Ureter (tissue), 1 donor: ENCODE results near the gene ADRM1. TPM values are rescaled to one million over a fixed set of nuclear protein-coding genes. Genes with fewer than 3 reads are reported as not detected.

Source experiments
- DNase-seq: peaks from one replicate; pipeline ENCODE4 v3.0.0-alpha.2; 2020; ENCODE audit warnings: low spot score
- total RNA-seq: library from RNA; stranded (reverse); gene quantifications from one replicate; pipeline ENCODE4 v1.2.4, GENCODE V29; 2023
- donor health status: DM: yes; HTN: yes; CAD: no.

Gene ADRM1
- total RNA-seq, 1 donor from 2014 or later: 72.6 TPM

- no peak for DNase-seq
Measured at GRCh38 chr20:62297449-62298227, 5.2 kb upstream of the ADRM1 start.

- no peak for DNase-seq
Measured at GRCh38 chr20:62298577-62299249, 4.1 kb upstream of the ADRM1 start.

- DNase-seq: no peak
Measured at GRCh38 chr20:62299666-62300236, 3.0 kb upstream of the ADRM1 start.

- no peak for DNase-seq
Measured at GRCh38 chr20:62300319-62300718, 2.5 kb upstream of the ADRM1 start.

DNA sequence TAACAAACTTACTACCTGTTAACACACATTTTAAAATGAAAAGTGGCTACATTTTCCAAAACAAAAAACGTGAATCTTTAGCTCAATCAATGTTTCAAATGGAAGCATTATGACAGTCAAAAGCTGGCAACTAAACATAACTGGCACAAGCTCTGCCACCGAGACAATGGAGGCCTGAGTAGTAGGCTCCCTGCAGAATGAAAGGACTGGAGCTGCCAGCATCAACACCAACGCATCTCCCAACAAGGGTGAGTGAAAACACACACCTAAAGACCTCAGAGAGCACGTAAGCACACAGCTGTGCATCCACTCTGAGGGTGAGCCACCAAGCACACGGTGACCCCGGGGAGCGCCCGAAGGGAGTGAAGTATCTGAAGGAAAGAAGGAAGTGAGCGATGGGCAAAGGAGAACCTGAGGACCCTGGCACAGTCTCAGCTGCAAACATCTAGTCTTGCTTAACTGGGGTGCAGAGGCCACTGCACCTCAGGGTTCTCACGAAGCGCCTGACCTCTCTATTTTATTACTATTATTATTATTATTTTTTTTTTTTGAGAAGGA, 1.6 kb upstream of the ADRM1 start:
- no peak for DNase-seq

DNA sequence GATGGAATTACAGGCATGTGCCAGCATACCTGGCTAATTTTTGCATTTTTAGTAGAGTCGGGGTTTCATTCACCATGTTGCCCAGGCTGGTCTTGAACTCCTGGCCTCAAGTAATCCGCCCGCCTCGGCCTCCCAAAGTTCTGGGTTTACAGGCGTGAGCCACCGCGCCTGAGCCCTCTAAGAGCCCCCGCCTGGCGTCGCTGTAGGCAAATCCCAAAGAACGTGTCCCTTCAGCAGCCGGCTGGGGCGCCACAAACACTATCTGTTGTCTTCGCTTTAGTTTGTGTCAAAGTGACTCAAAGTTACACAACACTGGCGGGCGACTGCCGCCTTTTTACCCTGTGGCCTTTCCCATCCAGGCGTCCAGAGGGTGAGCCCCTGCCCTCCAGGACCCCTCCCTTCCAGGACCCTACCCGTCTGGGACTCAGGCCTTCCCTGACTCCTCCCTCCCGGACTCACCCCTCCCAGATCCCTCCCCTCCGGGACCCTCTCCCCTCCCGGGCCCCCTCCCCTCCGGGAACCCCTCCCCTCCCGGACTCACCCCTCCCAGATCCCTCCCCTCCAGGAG, 940 bp upstream of the ADRM1 start:
- DNase-seq: peak; percentile 94

GRCh38 chr20:62303062-62303339, 204 bp downstream of the ADRM1 start:
- DNase-seq: no peak

DNA sequence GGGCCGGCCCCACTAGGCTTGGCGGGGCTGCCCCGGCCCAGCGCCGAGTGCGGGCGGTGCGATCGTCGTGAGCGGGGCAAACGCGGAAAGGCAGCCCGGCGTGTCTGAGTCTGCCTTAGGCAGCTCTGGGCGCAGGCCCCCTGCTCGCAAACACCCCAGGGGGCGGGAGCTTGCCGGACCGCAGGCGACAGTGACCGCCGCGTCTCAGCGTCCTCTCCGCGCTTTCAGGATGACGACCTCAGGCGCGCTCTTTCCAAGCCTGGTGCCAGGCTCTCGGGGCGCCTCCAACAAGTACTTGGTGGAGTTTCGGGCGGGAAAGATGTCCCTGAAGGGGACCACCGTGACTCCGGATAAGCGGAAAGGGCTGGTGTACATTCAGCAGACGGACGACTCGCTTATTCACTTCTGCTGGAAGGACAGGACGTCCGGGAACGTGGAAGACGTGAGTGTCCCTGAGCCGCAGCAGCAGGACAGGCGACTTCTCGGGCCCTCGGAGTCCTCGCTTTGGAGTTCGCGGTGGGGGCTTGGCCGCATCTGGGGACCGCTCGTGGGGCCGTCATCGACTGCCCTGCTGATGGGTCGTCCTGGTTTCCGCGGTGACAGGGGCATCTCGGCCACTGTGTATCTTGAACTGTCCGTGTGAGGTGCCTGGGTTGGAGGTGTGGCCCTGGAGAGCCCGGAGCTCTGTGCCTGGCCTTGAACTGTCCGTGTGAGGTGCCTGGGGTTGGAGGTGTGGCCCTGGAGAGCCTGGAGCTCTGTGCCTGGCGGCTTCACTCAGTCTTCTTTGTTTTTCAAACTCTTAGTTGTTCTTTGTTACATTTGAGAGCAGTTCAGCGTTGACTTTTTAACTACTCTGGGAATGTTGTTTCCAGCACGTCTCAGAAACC, 786 bp downstream of the ADRM1 start:
- DNase-seq: no peak

GRCh38 chr20:62304331-62305148, 1.7 kb downstream of the ADRM1 start:
- DNase-seq: no peak

GRCh38 chr20:62305149-62305764, 2.5 kb downstream of the ADRM1 start:
- no peak for DNase-seq

DNA sequence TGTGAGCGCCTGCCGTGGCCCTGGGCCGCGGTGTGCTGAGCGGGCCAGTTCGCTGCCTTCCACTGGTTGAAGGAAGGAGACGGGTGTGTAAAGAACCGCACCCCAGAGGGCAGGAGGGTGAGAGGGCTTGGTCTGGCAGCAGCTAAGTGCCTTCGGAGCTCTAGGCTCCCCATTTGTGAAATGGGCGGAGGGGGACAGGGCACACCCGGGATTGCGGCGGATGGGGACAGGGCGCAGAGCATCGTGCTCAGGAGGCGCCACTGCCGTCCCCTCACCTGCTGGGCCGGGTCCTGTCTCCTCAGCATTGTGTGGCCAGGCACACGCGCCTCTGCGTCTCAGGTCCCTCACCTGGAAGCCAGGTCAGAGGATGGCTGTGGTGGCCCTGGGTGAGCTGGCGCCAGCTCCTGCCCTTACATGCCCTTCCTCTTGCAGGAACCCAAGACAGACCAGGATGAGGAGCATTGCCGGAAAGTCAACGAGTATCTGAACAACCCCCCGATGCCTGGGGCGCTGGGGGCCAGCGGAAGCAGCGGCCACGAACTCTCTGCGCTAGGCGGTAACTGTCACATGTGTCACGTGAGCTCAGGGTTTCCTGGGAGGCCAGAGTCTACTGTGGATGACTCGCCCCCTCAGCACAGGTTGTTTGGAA, 3.1 kb downstream of the ADRM1 start:
- no peak for DNase-seq

DNA sequence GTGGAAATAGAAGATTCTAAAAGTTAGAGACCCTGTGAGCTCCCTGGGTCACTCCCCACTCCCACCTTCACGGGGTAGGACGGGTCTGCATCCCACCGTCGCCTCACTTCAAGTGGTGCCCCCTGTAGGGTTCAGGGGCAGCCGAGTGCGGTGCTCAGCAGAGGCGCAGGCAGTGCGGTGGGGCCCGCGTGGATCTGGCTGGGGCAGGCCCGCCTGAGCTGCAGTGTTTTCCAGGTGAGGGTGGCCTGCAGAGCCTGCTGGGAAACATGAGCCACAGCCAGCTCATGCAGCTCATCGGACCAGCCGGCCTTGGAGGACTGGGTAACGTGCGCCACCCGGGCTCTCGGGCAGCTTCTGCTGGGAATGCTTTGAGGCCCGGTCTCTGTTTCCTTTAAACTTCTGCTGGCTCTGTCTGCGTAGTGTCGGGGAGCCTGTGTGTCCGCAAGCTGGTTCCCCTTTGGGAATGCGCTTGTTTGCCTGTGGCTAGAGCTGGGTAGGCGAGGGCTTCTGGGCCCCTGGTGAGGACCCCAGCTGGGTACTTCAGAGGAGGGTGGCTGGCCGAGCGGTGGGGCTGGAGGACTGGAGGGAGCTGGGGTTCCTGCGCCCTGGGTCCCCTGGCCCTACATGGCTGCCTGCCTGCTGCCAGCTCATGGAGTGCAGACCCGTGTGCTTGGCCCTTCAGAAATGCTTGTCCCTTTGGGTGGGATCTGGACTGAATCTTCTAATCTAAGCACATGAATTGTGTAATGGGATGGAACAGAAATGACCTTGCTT, 3.8 kb downstream of the ADRM1 start:
- no peak for DNase-seq

DNA sequence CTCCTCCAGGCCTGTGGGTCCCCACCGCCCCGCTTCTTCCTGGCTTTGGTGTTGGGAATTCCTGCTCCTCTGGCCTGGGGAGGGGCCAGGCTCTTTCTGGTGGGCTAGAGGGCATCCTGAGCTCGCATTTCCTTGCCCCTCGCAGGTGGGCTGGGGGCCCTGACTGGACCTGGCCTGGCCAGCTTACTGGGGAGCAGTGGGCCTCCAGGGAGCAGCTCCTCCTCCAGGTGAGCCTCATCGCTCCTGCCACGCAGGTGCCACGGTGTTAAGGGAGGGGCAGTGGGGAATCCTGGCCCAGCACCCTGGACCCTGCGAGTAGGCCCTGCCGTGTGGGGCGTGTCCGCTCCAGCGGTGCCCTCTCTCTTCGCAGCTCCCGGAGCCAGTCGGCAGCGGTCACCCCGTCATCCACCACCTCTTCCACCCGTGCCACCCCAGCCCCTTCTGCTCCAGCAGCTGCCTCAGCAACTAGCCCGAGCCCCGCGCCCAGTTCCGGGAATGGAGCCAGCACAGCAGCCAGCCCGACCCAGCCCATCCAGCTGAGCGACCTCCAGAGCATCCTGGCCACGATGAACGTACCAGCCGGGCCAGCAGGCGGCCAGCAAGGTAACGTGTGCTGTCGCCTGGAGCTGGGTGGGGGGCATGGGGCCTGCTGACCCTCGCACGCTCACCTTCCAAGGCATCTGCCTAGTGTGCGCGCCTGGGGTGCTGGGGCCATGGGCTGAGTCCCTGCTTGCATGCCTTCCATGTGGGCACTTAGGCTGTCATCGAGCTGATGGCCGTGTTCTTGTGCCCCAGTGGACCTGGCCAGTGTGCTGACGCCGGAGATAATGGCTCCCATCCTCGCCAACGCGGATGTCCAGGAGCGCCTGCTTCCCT, 4.7 kb downstream of the ADRM1 start:
- no peak for DNase-seq

DNA sequence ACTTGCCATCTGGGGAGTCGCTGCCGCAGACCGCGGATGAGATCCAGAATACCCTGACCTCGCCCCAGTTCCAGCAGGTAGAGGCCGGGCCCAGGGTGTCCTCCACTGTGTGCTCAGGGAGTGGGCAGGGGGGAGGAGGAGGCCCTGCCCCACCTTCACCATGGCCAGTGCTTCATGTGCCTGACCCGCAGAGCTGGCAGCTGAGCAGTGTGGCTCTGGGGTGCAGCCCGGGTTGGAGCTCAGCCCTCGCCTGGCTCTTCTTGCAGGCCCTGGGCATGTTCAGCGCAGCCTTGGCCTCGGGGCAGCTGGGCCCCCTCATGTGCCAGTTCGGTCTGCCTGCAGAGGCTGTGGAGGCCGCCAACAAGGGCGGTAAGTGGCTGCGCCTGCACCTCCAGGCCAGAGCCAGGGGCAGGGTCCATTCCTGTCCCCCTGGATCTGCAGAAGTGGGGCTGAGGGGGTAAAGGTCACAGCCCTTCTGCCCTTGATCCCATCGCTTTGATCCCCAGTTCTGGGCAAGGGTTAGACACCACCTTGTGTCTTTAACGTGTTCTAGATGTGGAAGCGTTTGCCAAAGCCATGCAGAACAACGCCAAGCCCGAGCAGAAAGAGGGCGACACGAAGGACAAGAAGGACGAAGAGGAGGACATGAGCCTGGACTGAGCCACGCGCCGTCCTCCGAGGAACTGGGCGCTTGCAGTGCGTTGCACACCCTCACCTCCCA, 5.5 kb downstream of the ADRM1 start:
- no peak for DNase-seq

DNA sequence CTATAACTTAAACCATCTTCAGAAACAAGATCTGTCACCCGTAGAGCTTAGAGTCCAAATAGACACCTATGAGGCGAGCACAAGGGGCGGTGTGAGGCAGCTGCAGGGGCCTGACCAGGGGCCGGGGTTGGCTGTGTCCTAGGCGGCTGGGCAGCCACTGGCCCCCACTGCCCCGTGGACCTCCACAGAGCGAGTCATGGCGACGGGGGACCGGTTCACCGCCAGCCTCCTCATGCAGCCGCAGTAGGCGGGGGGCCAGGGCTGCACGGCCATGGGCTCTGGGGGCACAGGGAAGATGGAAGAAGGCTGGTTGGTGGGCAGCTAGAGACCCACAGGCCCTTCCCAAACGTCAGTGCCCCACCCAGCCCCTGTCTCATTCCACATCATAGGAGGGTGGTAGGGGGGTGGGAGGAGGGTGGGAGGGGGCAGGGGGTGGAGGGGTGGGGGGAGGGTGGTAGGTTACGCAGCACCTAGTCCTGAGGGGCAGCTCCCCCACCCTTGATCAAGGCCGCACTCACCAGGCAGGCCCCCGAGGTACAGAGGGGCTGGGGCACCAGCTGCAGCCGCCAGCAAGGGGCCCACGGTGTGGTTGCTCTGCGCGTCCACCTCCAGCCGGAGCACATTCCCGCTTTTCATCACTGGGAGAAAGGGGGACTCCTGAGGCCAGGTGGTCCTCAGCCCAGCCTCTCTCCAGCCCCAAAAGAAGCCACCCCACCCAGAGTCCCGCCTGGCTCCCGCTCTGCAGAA, 6.6 kb downstream of the ADRM1 start:
- no peak for DNase-seq

- DNase-seq: no peak
Measured at GRCh38 chr20:62309947-62310756, 7.4 kb downstream of the ADRM1 start.
